Measurements from ENCODE around the gene SLIT3.

DNA sequence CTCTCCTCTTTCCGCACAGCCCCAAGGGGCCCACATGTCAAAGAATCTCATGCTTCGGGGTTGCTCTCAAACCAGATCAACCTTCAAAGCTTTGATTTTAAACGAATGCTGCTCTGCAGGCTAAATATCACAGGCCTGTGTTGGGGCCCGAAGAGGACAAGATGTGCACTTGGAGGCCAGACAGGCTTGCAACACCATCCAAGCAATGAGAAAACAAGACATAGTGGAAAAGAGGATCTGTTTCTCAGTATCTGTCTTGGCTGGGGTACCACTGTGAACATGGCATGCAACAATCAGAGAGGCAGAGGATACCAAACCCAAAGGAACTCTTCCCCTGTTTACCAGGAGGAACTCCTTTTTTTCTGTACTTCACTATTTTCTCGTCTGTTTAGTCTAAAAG, 321.8 kb downstream of the SLIT3 start:
- no peak for TF ChIP-seq POLR2A (IDR thresholded peaks at IDR 0.05)
- TF ChIP-seq, protein P1, sequence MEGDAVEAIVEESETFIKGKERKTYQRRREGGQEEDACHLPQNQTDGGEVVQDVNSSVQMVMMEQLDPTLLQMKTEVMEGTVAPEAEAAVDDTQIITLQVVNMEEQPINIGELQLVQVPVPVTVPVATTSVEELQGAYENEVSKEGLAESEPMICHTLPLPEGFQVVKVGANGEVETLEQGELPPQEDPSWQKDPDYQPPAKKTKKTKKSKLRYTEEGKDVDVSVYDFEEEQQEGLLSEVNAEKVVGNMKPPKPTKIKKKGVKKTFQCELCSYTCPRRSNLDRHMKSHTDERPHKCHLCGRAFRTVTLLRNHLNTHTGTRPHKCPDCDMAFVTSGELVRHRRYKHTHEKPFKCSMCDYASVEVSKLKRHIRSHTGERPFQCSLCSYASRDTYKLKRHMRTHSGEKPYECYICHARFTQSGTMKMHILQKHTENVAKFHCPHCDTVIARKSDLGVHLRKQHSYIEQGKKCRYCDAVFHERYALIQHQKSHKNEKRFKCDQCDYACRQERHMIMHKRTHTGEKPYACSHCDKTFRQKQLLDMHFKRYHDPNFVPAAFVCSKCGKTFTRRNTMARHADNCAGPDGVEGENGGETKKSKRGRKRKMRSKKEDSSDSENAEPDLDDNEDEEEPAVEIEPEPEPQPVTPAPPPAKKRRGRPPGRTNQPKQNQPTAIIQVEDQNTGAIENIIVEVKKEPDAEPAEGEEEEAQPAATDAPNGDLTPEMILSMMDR (IDR thresholded peaks at IDR 0.05), result no peak

Measured in Peyer's patch (tissue), 4 donors.